Tibial nerve (tissue), 3 donors: ENCODE measurements around the gene FOSL2.

ENCODE experiments used
- POLR2A ChIP-seq, 2 donors: fragments of 450-650 bp; IDR thresholded peaks; one replicate each; pipeline ENCODE4 v1.6.1; 2017; ENCODE audit warnings: antibody characterized with exemption in 2 of 2, mild to moderate bottlenecking in 2 of 2, moderate library complexity in 2 of 2
- TF ChIP-seq, protein P1 (sequence below), 5 experiments: fragments of 200-600 bp in 3 of 5; fragments of 450-650 bp in 2 of 5; sonication (generic) in 3 of 5; IDR thresholded peaks; one replicate each; pipeline ENCODE4 v1.5.1; 2016 to 2019; ENCODE audit warnings: antibody characterized with exemption in 5 of 5, mild to moderate bottlenecking in 3 of 5, moderate library complexity in 2 of 5

DNA sequence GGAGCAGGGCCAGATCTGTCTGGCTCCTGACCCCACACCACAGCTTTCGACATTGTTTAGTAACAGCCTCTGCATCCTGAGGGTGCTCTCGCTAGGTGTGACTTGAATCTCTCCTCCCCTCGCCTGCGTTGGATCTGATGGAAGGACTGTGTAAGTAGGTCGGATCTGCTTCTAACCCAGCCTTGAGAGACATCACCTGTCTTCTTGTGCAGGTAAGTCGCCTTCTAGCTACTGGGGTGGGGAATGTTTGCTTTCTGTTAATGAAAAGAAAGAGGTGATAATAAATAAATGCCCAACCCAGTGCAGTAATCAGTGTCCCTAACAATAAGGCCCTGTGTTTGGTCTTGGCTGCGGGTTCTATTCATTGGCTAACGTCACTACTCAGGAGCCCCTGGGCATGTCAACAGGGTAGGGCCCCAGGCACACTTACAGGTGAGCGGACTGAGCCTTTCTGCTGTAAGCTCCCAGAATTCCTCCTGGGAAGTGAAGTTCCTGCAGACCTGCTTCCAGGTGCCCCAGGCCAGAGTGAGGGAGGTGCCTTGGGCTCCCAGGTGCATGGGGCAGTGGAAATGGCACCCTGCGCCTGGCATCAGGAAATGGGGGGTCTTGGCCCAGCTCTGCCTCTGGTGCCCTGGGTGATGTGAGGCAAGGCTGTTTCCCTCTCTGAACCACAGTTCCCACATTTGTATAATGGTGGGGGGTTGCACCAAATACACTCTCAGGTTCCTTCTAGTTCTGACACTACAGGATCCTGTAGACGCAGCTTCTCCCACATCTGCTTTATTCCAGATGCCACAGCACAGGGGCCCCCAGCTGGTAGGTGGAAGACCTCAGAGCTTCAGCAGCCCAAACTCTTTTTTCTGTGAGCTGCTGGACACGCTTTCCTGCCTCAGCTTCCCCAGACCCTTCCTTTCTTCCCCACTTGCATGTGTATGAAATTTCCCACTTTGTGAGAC lies 11.2 kb upstream of the FOSL2 start:
- no peak for TF ChIP-seq POLR2A (IDR thresholded peaks at IDR 0.05)
- TF ChIP-seq, protein P1, sequence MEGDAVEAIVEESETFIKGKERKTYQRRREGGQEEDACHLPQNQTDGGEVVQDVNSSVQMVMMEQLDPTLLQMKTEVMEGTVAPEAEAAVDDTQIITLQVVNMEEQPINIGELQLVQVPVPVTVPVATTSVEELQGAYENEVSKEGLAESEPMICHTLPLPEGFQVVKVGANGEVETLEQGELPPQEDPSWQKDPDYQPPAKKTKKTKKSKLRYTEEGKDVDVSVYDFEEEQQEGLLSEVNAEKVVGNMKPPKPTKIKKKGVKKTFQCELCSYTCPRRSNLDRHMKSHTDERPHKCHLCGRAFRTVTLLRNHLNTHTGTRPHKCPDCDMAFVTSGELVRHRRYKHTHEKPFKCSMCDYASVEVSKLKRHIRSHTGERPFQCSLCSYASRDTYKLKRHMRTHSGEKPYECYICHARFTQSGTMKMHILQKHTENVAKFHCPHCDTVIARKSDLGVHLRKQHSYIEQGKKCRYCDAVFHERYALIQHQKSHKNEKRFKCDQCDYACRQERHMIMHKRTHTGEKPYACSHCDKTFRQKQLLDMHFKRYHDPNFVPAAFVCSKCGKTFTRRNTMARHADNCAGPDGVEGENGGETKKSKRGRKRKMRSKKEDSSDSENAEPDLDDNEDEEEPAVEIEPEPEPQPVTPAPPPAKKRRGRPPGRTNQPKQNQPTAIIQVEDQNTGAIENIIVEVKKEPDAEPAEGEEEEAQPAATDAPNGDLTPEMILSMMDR (IDR thresholded peaks at IDR 0.05), result no peak
